ENCODE measurements around the gene SPON2. TPM values are rescaled to one million over a fixed set of nuclear protein-coding genes. Genes with fewer than 3 reads are reported as not detected.

The SPON2 gene
- total RNA-seq (2022; extraction: Qiagen RNA extraction) = 0.41 to 0.60 TPM (median 0.53 TPM) in 5 replicates

GRCh38 chr4:1172228-1172851 is at the start of gene SPON2:
SPON2 (minus strand) TSS chr4:1172583.

Other genes with a start within 250 kb of the SPON2 start
- 30.3 to 54.2 TPM (median 51.0 TPM) in 5 replicates for gene GAK, start 240.3 kb downstream of the SPON2 start, total RNA-seq (2022; extraction: Qiagen RNA extraction)
- gene TMEM175, start 240.1 kb downstream of the SPON2 start, total RNA-seq (2022; extraction: Qiagen RNA extraction) = 6.0 to 9.8 TPM (median 9.0 TPM) in 5 replicates
- gene DGKQ, start 199.0 kb downstream of the SPON2 start, total RNA-seq (2022; extraction: Qiagen RNA extraction) = 4.2 to 9.0 TPM (median 8.1 TPM) in 5 replicates
- 6.2 to 15.1 TPM (median 13.4 TPM) in 5 replicates for gene IDUA, start 185.5 kb downstream of the SPON2 start, total RNA-seq (2022; extraction: Qiagen RNA extraction)
- 0.14 to 0.60 TPM (median 0.18 TPM) in 5 replicates for gene SLC26A1, start 179.2 kb downstream of the SPON2 start, total RNA-seq (2022; extraction: Qiagen RNA extraction)
- gene FGFRL1, start 161.0 kb downstream of the SPON2 start, total RNA-seq (2022; extraction: Qiagen RNA extraction) = 13.2 to 22.9 TPM (median 18.8 TPM) in 5 replicates
- 1.6 to 2.6 TPM (median 2.2 TPM) in 5 replicates for gene RNF212, start 59.0 kb downstream of the SPON2 start, total RNA-seq (2022; extraction: Qiagen RNA extraction)
- gene CTBP1, start 76.5 kb upstream of the SPON2 start, total RNA-seq (2022; extraction: Qiagen RNA extraction) = 66.5 to 92.5 TPM (median 85.7 TPM) in 5 replicates
- gene MAEA, start 117.3 kb upstream of the SPON2 start, total RNA-seq (2022; extraction: Qiagen RNA extraction) = 50.5 to 66.8 TPM (median 62.4 TPM) in 5 replicates
- gene UVSSA, start 174.6 kb upstream of the SPON2 start, total RNA-seq (2022; extraction: Qiagen RNA extraction) = 3.2 to 6.9 TPM (median 4.9 TPM) in 5 replicates
- gene NKX1-1, start 233.9 kb upstream of the SPON2 start, total RNA-seq (2022; extraction: Qiagen RNA extraction) = not detected in 5 replicates

All from A549 treated with Mapracorat at 1 μM for 4 hours (cell line).